ENCODE measurements around the gene SPA17.

Gene SPA17

GRCh38 chr11:124727474-124727873, 53.8 kb downstream of the SPA17 start:
- no peak for DNase-seq

DNA sequence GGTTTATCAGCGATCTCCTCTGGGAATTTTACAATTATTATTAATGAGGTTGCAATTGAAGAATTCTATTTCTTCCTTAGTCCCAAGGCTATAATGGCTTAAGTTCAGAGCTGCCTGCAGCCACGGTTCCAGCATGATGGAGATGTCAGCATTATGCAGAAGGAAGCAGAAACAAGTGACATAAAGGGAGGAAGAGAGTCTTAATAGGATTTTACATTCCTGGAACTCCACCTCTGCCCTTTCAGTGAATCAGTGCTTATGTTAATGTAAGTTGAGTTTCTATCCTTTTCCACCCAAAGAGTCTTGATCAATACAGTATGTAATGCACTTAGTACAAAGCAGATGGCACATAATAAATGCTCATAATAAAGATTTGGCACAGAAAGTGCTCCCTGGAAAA, 54.4 kb downstream of the SPA17 start:
- DNase-seq, result no peak

DNA sequence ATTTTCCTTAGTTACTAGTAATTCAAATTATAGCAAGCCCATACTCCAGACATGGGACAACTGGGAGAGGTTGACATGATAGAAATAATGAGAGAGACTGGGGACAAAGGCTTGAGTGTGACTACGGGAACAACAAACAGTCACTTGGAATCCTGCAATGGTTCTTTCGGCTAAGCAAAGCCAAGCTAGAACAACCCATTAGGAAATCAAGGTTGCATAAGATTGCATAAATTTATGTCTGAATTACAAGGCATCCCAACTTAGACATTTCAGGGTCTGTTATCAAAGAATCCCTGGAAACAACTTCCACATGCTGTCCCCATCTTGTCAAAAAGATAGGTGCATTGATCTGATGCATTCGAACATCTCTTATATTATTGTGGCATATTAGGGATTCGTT, 55.9 kb downstream of the SPA17 start:
- no peak for DNase-seq

DNA sequence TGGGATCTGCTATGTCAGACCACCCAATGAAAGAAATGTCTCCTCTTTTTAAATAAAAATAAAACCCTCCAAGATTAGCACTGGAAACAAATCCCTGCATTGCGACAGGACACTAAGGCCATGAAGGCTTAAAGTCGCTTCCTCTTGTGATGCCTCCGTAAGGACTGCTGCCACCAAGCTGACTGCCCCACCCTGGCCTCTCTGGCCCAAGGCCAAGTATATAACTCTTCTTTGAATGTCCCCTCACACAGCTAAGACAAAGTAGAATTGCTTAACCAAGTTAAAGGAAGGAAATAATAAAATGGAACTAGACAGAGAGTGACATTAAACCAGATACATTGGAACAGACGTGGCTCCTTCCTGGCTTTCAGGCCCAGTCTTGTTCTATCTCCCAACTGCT, 58.5 kb downstream of the SPA17 start:
- DNase-seq, result no peak

- no peak for DNase-seq
These were observed 63.0 kb downstream of the SPA17 start for GRCh38 chr11:124736736-124737135.

DNA sequence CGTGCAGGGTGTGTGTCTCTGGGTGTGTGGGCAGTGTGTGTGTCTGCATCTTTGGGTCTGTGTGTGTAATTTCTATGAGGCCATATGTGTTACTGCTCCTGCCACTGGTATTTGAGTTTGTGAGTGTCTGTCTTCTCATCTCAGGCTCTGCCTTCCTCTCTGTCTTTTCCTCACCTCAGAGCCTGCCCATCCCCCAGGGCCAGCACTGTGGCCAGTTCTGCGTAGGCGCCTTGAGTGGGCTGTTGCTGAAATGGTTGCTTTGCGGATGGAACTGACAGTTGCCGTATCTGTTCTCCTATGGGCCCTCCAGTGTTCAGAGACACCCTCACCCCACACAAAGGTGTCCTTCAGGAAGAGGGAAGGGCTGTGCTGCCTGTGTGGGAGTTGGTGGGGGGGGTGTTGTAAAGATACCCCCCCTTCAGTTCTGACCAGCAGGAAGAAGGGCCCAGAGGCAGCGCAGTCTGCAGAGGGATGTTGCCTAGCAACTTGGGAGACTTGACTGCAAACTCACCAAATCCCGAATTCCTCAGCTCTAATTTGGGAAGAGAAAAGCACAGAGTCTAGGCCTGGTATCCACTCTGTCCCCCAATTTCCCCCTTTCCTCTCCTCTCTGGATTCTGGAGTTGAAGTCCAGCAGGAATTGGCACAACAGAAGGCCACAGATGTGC, 64.1 kb downstream of the SPA17 start:
- DNase-seq, result no peak

- DNase-seq, result no peak
These were observed 65.2 kb downstream of the SPA17 start for GRCh38 chr11:124738713-124739478.

DNA sequence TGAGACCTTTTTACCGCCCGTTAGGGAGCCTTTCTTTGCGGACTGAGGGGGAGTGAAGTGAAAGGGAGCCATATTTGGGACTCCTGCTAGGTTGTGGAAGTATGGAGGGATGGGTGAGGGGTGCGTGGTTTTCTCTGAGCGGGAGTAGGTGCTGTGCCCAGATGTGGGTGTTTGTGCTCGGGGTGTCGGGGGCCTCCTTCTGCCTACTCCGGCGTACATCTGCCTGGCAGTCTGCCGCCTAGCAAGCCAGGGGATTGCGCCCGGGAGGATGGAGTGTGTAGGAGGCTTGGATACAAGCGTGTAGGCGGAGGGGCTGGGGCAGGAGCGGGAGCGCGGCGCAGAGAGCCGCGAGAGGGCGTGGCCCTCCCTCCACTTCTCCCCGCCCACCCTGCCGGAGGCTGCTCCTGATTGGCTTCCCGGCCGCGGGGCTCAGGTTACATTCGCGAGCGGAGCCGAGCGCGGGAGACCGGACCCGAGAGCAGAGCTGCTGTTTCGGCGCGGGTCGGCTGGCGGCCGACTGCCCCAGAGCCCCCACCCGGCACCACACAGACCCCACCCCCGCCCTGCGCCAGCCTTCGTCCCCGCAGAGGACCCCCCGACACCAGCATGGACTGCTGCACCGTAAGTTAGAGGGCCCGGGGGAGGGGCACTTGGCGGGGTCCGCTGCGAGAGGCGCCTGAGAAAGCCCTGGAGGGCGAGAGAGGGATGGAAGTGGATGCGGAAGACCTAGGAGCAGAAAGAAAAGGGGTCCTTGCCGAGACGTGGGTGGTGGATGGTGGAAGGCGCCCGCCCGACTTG, 66.0 kb downstream of the SPA17 start, which contains the start of gene NRGN:
Gene NRGN, plus strand, starts transcription at position 464 of the 798 bp plus-strand sequence. Its CDS starts 143 bp downstream, at position 607.
- DNase-seq, result peak; percentile 74

DNA sequence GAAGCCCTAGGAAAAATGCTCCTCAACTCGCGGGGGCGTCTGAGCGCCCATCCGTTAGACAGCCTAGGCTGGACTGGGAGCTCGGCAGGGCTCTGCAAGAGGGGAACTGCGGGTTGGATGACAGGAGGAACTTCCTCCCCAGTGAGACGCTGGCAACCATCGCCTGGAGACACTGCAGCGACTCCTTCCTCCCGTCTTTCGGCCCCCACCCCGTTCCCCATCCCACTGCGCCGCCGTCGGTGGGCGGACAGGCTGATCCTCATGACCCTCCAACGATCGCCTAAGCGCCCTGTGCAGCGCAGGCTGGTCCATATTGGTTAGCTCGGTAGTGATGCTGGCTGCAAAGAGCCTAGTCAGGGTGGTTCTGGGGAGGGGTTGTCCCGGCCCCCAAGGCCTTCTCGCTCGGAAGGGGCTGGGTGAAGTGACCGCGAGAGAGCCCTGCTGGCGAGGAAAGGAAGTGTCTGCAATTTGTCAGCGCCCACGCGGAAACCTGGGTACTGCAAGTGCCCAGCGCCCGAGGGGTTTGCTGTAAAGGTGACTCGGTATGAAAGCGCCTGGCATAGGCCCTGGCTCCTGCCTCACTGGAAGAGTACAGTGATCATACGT, 66.7 kb downstream of the SPA17 start:
- no peak for DNase-seq

DNA sequence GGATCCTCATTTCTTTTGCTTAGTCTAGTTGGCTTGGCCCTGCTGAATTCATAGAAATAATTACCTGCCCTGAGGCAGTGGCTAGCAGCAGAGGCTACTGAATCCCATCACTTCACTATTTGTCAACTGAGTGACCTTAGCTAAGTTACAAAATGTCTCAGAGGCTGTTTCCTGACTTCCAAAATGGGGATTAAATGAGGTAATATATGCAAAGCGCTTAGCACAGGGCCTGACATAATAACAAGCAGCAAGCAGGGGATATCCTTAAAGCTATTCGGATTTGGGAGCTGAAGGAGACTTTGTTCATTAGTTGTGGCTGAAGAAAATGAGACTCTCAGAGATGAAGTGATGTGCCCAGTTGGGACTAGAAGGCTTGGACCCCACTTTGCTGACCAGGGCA, 68.9 kb downstream of the SPA17 start:
- no peak for DNase-seq

DNA sequence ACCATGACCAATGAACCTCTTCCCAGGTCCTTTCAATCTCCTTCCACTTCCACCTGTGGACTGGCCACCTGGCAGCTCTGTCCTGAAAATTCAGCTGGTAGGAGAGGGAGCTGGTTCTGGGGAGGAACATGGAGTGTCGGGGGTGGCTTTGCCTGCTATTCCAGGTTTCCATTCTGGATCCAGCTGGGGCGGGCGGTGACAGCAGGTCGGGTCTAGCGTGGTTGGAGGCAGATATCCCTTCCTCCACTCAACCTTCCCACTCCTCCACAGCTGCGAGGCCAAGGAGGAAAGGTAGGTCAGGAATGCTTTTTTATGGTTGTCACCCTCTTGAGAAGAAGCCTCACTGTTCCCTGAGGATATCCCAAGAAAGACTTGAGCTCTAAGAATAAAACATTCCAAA, 69.3 kb downstream of the SPA17 start:
- DNase-seq, result no peak

GRCh38 chr11:124745270-124745834, 71.6 kb downstream of the SPA17 start:
- DNase-seq, result no peak

GRCh38 chr11:124745835-124746620, 72.3 kb downstream of the SPA17 start:
- peak; percentile 16 for DNase-seq

DNA sequence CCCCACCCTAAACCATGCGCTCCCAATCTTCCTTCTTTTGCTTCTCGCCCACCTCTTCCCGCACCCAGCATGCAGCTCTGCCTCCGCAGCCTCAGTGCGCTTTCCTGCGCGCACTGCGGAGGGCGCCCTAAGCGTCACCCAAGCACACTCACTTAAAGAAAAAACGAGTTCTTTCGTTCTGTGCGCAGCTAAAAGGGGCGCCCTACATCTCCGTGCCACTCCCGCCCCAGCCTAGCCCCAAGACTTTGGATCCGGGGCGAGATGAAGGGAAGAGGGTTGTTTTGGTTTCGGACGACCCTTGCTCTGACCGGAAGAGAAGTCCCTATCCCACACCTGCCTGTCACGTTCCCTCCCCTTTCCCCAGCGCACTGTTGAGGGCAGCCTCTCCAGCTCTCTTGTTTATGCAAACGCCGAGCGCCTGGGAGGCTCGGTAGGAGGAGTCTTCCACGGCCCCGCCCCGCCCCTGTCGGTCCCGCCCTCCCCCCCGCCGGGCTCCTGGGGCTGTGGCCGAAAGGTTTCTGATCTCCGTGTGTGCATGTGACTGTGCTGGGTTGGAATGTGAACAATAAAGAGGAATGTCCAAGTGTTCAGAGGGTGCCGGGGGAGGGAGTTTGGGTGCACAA, 73.0 kb downstream of the SPA17 start:
- DNase-seq, result peak; percentile 18

All from NCI-H2171 (cell line).